ENCODE results near the gene SDK1. TPM values are rescaled to one million over a fixed set of nuclear protein-coding genes. Genes with fewer than 3 reads are reported as not detected.

Gene SDK1
- total and polyA plus RNA-seq, 2 of the 8 experiments (the other 6 are each of a cell fraction or from before 2014, with no cell fraction given): 3.3 to 7.2 TPM

- no peak for TF ChIP-seq EZH2 (IDR thresholded peaks at IDR 0.05; ENCODE audit: low read depth, low read length, severe bottlenecking)
- TF ChIP-seq KDM1A (IDR thresholded peaks at IDR 0.05; ENCODE audit: borderline replicate concordance, low read length): no peak
These were observed 850.5 kb downstream of the SDK1 start (continued) for GRCh38 chr7:4151524-4151923.
